Measurements from ENCODE around the gene FAM174C. TPM values are rescaled to one million over a fixed set of nuclear protein-coding genes. Genes with fewer than 3 reads are reported as not detected.
"Not testable (repeated sequence)": the region's sequence is repeated elsewhere in the genome, so short reads cannot be mapped to it uniquely, and the experiment has no call there.

The FAM174C gene
- total RNA-seq, 1 donor from 2014 or later = 32.7 TPM

DNA sequence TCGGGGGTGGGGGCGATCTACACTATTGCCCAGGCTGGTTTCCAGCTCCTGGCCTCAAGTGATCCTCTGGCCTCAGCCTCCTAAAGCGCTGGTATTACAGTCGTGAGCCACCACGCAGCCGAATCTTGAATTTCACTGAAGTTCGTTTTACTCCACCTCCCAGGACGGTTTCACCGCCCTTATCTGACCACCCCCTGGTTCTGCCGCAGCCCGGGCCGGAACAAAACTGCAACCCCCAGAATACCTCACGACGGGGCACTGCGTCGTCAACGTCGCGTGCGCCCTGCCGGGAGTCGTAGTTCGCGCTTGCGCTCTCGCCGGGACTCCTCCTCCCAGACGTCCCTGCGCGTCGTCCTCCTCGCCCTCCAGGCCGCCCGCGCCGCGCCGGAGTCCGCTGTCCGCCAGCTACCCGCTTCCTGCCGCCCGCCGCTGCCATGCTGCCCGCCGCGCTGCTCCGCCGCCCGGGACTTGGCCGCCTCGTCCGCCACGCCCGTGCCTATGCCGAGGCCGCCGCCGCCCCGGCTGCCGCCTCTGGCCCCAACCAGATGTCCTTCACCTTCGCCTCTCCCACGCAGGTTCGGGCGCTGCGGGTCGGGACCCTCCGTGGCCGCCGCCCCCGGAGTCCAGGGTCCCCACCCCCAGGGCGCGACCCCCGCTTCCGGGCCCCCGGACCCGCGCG is 33.8 kb upstream of the FAM174C start, which contains the start of gene ATP5F1D:
Gene ATP5F1D (plus strand): TSS at position 335 of the 679 bp plus-strand sequence. CDS start 100 bp downstream, at position 435.
- no peaks in the 10 kb centered on the region for H3K27me3 Mint-ChIP-seq (ENCODE audit: low read depth)
- peak within 1 kb of the TSS; percentile 96 for H3K27ac Mint-ChIP-seq (ENCODE audit: unreplicated experiment)
- peak within 1 kb of the TSS; percentile 79 for H3K4me3 Mint-ChIP-seq (ENCODE audit: unreplicated experiment)
- no peak for DNase-seq (ENCODE audit: low spot score)
- peaks cover 35% of the 10 kb centered on the region for H3K4me1 Mint-ChIP-seq (ENCODE audit: low read depth)
- no peaks in the 10 kb centered on the region for H3K36me3 Mint-ChIP-seq (ENCODE audit: low read depth)
- no peaks in the 10 kb centered on the region for H3K9me3 Mint-ChIP-seq (ENCODE audit: low read depth)
- TF ChIP-seq, protein P1, sequence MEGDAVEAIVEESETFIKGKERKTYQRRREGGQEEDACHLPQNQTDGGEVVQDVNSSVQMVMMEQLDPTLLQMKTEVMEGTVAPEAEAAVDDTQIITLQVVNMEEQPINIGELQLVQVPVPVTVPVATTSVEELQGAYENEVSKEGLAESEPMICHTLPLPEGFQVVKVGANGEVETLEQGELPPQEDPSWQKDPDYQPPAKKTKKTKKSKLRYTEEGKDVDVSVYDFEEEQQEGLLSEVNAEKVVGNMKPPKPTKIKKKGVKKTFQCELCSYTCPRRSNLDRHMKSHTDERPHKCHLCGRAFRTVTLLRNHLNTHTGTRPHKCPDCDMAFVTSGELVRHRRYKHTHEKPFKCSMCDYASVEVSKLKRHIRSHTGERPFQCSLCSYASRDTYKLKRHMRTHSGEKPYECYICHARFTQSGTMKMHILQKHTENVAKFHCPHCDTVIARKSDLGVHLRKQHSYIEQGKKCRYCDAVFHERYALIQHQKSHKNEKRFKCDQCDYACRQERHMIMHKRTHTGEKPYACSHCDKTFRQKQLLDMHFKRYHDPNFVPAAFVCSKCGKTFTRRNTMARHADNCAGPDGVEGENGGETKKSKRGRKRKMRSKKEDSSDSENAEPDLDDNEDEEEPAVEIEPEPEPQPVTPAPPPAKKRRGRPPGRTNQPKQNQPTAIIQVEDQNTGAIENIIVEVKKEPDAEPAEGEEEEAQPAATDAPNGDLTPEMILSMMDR (IDR thresholded peaks at IDR 0.05) = no peak

DNA sequence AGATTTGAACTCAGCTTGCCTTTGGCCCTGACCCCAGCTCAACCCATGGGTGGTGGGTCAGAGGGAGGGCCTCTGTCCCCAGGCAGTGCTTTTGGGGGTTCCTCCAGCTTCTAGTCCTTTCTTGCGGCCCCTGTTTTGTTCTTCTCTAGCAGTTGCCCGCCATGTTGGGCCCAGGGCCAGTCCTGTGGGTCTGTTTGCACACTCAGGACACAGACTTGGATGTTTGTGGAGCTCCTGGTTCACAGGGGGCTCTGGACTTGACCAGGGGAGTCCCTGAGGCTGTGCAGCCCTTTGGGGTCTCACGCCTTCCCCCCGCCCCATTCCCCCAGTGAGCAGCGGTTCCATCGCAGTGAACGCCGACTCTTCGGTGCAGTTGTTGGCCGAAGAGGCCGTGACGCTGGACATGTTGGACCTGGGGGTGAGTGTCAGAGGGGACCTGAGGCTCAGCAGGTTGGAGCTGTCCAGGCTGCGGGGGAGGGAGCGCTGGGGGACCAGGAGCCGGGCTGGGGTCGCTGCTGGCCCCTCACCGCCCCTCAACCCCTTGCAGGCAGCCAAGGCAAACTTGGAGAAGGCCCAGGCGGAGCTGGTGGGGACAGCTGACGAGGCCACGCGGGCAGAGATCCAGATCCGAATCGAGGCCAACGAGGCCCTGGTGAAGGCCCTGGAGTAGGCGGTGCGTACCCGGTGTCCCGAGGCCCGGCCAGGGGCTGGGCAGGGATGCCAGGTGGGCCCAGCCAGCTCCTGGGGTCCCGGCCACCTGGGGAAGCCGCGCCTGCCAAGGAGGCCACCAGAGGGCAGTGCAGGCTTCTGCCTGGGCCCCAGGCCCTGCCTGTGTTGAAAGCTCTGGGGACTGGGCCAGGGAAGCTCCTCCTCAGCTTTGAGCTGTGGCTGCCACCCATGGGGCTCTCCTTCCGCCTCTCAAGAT is 31.3 kb upstream of the FAM174C start:
- DNase-seq (ENCODE audit: low spot score) = no peak
- Mint-ChIP-seq H3K4me1 (ENCODE audit: low read depth) (peaks cover 27% of the 10 kb centered on the region), H3K9me3 (ENCODE audit: low read depth) (no peaks in the 10 kb centered on the region), H3K27me3 (ENCODE audit: low read depth) (no peaks in the 10 kb centered on the region), H3K27ac (ENCODE audit: unreplicated experiment) (peak overlapping the region; percentile 89), H3K4me3 (ENCODE audit: unreplicated experiment) (peak overlapping the region; percentile 60), H3K36me3 (ENCODE audit: low read depth) (no peaks in the 10 kb centered on the region)
- TF ChIP-seq, protein P1 (IDR thresholded peaks at IDR 0.05) = peak; percentile 94

DNA sequence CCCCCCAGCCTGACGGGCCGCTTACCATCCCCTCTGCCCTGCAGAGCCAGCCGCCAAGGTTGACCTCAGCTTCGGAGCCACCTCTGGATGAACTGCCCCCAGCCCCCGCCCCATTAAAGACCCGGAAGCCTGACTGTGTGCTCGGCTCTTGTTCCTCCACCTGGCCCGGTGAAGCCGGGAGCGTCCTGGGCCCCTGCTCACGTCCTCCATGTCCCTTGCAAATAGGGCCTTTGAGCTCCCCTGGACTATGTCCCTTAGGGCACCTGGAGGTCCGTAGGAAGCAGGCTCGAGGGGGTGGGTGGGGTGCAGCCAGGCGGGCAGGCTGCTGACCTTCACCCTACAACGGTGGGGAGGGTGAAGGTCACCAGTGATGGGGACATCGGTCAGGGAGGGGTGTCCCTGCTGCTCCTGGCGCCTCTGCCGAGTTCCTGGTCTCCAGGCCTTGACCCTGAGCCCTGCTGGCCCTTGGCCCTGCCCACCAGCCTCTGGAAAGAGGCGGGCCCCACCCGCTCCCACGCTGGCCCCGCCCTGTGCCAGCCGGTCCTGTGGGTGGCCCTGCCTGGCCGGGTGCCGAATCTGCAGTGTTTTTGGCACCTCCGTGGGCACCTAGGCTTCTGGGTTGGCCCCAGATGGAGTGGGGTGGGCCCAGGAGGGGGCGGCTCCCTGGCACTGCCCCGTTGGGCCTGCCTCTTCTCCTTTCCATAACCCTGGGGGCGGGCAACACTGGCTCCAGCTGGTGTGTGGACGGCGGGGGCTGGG is 30.5 kb upstream of the FAM174C start:
- peaks cover 1% of the 10 kb centered on the region for H3K36me3 Mint-ChIP-seq (ENCODE audit: low read depth)
- DNase-seq (ENCODE audit: low spot score) = no peak
- no peaks in the 10 kb centered on the region for H3K27me3 Mint-ChIP-seq (ENCODE audit: low read depth)
- H3K27ac Mint-ChIP-seq (ENCODE audit: unreplicated experiment) = peak overlapping the region; percentile 89
- TF ChIP-seq, protein P1 (IDR thresholded peaks at IDR 0.05) = peak; percentile 43
- peak overlapping the region; percentile 60 for H3K4me3 Mint-ChIP-seq (ENCODE audit: unreplicated experiment)
- H3K4me1 Mint-ChIP-seq (ENCODE audit: low read depth) = peaks cover 27% of the 10 kb centered on the region
- no peaks in the 10 kb centered on the region for H3K9me3 Mint-ChIP-seq (ENCODE audit: low read depth)

DNA sequence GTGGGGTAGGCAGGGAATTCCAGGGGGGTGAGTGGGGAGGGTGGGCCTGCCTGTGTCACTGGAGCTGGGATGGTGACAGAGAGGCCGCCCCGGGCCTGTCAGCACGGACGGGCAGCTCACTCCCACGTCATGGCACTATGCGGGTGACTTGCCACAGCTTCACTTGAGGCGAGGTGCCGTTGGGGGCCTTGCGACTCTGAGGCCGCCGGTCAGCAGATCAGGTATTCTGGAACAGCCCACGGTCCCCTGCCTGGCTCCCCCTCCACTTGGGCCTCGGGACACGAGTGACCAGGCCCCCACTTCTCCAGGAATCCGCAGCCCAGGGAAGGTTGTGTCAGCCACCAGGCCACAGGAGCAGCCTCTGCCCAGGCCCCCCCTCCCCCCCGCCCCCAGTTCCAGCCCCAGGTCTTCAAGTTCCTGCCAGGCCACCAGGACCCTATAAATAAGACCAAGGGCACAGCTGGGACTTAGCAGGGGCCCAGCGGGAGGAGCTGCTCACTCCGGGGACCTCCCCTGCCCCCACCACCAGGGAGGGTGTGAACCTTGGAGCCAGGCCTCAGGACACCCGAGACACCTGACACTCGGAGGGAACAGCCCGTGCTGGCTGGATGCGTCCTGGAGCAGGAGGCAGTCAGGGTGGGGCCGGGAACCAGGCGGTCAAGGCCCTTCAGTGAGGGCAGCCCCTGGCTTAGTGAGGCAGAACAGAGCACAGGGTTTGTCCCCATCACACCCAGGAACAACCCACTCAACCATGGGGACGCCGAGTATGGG is 29.7 kb upstream of the FAM174C start:
- TF ChIP-seq, protein P1 (IDR thresholded peaks at IDR 0.05) = no peak
- H3K9me3 Mint-ChIP-seq (ENCODE audit: low read depth) = no peaks in the 10 kb centered on the region
- no peaks in the 10 kb centered on the region for H3K27me3 Mint-ChIP-seq (ENCODE audit: low read depth)
- no peak for DNase-seq (ENCODE audit: low spot score)
- H3K36me3 Mint-ChIP-seq (ENCODE audit: low read depth) = peaks cover 1% of the 10 kb centered on the region
- H3K4me1 Mint-ChIP-seq (ENCODE audit: low read depth) = peaks cover 27% of the 10 kb centered on the region
- H3K4me3 Mint-ChIP-seq (ENCODE audit: unreplicated experiment) = no peak overlapping the region
- no peak overlapping the region for H3K27ac Mint-ChIP-seq (ENCODE audit: unreplicated experiment)

DNA sequence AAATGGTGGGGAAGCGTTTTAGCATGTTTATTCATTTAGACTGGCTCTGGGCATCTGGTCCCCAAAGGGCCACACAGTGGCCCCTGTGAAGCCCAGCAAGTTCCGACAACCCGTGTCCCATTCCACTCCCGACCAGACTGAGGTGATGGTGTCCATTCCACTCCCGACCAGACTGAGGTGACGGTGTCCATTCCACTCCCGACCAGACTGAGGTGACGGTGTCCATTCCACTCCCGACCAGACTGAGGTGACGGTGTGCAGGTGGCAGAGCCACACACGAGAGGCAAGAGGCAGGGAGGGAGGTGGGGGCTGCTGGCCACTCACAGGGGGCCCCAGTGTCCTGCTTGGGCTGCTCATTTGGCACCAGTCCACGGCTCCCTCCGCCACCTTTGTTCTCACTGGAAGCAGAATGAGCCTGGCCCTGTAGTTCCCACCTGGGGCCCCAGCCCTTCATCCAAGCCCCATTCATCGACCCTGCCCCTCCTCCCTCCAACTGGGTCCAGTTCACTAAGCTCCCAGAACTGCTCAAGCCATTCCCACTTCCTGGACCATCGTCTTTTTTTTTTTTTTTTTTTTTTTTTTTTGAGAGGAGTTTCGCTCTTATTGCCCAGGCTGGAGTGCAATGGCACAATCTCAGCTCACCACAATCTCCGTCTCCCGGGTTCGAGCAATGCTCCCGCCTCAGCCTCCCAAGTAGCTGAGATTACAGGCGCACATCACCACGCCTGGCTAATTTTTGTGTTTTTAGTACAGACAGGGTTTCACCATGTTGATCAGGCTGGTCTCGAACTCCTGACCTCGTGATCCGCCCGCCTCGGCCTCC is 28.9 kb upstream of the FAM174C start:
- DNase-seq (ENCODE audit: low spot score); H3K36me3 Mint-ChIP-seq (ENCODE audit: low read depth); H3K9me3 Mint-ChIP-seq (ENCODE audit: low read depth); H3K4me3 Mint-ChIP-seq (ENCODE audit: unreplicated experiment); H3K27me3 Mint-ChIP-seq (ENCODE audit: low read depth): not testable (repeated sequence)
- peaks cover 20% of the 10 kb centered on the region for H3K4me1 Mint-ChIP-seq (ENCODE audit: low read depth)
- H3K27ac Mint-ChIP-seq (ENCODE audit: unreplicated experiment) = peak overlapping the region; percentile 41

Data from chondrocyte (in vitro differentiated cells).